Dendritic cell treated with granulocyte-macrophage colony-stimulating factor and Interleukin-4, amounts not matched to agents 40 ng/mL and 50 ng/mL, for 4 days (primary cell): ENCODE measurements around the gene SPECC1.

ENCODE experiments used
- H3K27ac Mint-ChIP-seq: one replicate; pipeline ENCODE4 v1.8.0; 2022; ENCODE audit warnings: mild to moderate bottlenecking, mixed read lengths
- H3K27me3 Mint-ChIP-seq: one replicate; pipeline ENCODE4 v1.8.0; 2022; ENCODE audit warnings: mild to moderate bottlenecking, mixed read lengths
- H3K36me3 Mint-ChIP-seq: one replicate; pipeline ENCODE4 v1.8.0; 2022; ENCODE audit warnings: low read depth, mixed read lengths
- H3K4me1 Mint-ChIP-seq: one replicate; pipeline ENCODE4 v1.8.0; 2022; ENCODE audit warnings: low read depth, mixed read lengths
- H3K4me3 Mint-ChIP-seq: one replicate; pipeline ENCODE4 v1.8.0; 2022; ENCODE audit warnings: mild to moderate bottlenecking, moderate library complexity, mixed read lengths
- H3K9me3 Mint-ChIP-seq: one replicate; pipeline ENCODE4 v1.8.0; 2022; ENCODE audit warnings: mixed read lengths
- intact Hi-C: fragments of 100-400 bp; cut with micrococcal nuclease; formaldehyde crosslinking; loops from one replicate; pipeline ENCODE4 v1.15.0; 2022

Gene SPECC1

DNA sequence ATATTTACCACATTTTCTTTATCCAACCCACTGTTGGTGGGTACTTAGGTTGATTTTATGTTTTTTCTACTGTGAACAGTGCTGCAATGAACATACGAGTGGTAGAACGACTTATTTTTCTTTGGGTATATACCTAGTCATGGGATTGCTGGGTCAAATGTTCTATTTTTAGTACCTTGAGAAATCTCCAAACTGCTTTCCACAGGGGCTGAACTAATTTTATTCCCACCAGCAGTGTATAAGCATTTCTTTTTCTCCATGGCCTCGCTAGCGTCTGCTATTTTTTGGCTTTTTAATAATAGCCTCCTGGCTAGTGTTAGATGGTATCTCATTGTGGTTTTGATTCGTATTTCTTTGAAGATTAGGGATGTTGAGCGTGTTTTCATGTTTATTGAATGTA, 255.8 kb downstream of the SPECC1 start:
- no peak overlapping the region for H3K27ac Mint-ChIP-seq
- H3K4me1 Mint-ChIP-seq, result peaks cover 34% of the 10 kb centered on the region
- no peaks in the 10 kb centered on the region for H3K9me3 Mint-ChIP-seq
- intact Hi-C loops, result no loop called here
- H3K4me3 Mint-ChIP-seq, result no peak overlapping the region
- H3K27me3 Mint-ChIP-seq, result no peaks in the 10 kb centered on the region
- H3K36me3 Mint-ChIP-seq, result peaks cover 53% of the 10 kb centered on the region

DNA sequence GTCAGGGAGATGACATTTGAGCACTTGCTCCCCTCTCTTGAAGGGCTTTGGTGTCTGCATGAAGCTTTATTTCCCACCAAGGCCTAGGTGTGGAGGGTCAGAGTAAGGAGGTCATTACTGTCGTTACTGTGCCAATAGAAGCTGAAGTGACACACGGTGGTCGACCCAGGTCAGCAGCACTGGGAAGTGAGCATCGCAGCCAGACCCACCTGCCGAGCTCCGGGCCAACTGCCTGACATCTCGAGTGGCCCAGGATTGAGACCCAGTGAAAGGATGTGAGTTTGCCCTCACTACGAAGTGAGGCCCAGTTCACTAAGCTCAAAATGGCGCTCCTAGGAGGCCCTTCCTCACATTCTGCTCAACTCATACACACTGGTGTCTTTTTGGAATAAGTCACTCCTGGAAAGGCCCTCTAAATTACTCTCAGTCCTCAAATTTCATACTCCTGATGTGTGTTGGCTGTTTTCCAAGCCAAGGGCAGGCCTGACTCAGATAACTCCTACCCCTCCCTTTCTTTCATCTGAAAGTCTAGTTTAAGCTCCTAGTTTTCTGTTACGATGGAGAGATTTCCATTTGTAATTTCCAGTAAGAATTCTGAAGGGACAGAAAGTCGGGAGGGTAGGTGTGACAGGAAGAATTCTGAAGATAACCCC, 257.8 kb downstream of the SPECC1 start:
- Mint-ChIP-seq H3K27me3 (no peaks in the 10 kb centered on the region), H3K36me3 (peaks cover 61% of the 10 kb centered on the region), H3K27ac (peak overlapping the region; percentile 40), H3K9me3 (no peaks in the 10 kb centered on the region), H3K4me3 (no peak overlapping the region), H3K4me1 (peaks cover 16% of the 10 kb centered on the region)
- intact Hi-C loops, result no loop called here

GRCh38 chr17:20267459-20267842, 258.3 kb downstream of the SPECC1 start:
- intact Hi-C loops, result no loop called here
- Mint-ChIP-seq H3K4me3 (no peak overlapping the region), H3K36me3 (peaks cover 66% of the 10 kb centered on the region), H3K27me3 (no peaks in the 10 kb centered on the region), H3K9me3 (no peaks in the 10 kb centered on the region), H3K4me1 (peaks cover 11% of the 10 kb centered on the region), H3K27ac (peak overlapping the region; percentile 40)

DNA sequence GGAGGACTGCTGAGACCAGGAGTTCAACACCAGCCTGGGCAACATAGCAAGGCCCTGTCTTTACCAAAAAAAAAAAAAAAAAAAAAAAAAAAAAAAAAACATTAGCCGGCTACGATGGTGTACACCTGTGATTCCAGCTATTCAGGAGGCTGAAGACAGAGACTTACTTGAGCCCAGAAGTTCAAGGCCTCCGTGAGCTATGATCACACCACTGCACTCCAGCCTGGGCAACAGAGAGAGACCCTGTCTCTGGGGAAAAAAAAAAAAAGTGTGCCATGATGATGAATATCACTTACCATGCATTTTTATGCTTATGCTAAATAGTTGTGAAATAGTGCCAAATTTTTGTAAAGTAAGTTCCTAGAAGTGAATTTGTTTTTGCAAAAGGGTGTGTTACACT, 261.2 kb downstream of the SPECC1 start:
- no peak overlapping the region for H3K27ac Mint-ChIP-seq
- no peak overlapping the region for H3K4me3 Mint-ChIP-seq
- H3K27me3 Mint-ChIP-seq, result no peaks in the 10 kb centered on the region
- H3K36me3 Mint-ChIP-seq, result peaks cover 76% of the 10 kb centered on the region
- no peaks in the 10 kb centered on the region for H3K9me3 Mint-ChIP-seq
- peaks cover 20% of the 10 kb centered on the region for H3K4me1 Mint-ChIP-seq
- intact Hi-C loops, result no loop called here

DNA sequence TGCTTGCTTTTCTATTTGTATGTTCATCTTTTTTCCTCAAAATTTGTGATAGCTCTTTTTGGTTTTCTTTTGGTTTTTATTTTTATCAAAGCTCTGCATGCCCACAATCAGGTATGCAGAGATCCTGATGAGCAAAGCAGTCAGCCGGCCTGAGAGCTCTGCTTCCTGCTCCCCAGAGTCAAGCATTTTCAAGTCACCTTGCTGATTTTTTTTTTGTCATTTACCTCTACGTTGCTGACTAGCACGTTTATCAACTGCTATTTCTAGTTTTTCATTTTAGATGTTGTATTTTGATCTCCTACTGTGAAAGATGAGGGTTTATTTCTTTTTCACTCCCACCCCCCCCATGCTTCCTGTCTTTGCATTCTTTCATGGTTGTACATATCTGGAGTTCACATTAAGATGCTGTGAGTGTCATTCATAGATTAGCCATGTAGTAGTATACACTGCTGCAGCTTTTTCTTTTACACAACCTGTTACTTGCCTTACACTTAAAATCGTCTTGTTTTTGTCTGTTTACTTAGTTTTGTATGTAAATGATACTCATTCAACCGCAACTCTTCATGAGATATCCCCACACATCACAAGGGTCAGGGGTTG, 262.0 kb downstream of the SPECC1 start:
- Mint-ChIP-seq H3K36me3 (peaks cover 73% of the 10 kb centered on the region), H3K4me1 (peaks cover 28% of the 10 kb centered on the region), H3K9me3 (no peaks in the 10 kb centered on the region), H3K27me3 (no peaks in the 10 kb centered on the region), H3K27ac (no peak overlapping the region), H3K4me3 (no peak overlapping the region)
- intact Hi-C loops, result no loop called here

DNA sequence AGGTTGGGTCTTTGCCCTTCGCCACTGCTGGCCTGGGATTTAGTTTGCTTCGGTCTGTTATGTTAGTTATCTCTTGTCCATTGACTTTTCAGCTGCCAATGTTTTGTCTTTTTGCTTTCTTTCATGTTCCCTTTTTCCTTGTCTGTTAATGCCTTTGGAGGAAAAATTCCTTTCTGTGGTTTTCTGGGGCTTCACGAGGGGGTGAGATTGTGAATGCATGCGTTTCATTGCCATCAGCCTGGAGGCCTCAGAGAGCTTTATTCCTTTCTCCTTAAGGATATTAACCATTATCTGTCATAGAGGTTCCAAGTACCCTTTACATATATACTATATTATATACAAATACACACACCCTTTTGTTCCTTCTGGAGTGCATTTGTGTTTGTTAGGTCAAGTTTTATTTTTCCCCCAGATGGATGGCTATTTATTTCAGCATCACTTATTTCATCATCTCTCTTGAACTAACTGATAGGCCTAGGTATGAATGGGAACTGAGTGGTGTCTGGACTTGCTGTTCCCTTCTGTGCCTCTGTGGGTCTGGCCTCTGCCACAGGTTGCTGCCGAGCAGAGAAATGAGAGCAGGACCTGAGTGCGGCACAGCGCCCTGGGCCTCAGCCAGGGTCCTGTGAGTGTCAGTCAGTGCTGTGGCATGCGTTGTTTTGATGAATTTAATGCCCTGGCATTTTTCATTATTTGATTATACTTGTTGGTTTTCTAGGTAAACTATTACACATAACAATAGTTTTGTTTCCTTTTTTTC, 264.8 kb downstream of the SPECC1 start:
- H3K9me3 Mint-ChIP-seq, result no peaks in the 10 kb centered on the region
- H3K27me3 Mint-ChIP-seq, result no peaks in the 10 kb centered on the region
- peaks cover 40% of the 10 kb centered on the region for H3K4me1 Mint-ChIP-seq
- no peak overlapping the region for H3K4me3 Mint-ChIP-seq
- intact Hi-C loops, result no loop called here
- H3K36me3 Mint-ChIP-seq, result peaks cover 64% of the 10 kb centered on the region
- H3K27ac Mint-ChIP-seq, result no peak overlapping the region

GRCh38 chr17:20275653-20276052, 266.5 kb downstream of the SPECC1 start:
- Mint-ChIP-seq H3K4me1 (peaks cover 52% of the 10 kb centered on the region), H3K36me3 (peaks cover 57% of the 10 kb centered on the region), H3K27ac (no peak overlapping the region), H3K27me3 (no peaks in the 10 kb centered on the region), H3K4me3 (no peak overlapping the region), H3K9me3 (no peaks in the 10 kb centered on the region)
- intact Hi-C loops, result no loop called here

DNA sequence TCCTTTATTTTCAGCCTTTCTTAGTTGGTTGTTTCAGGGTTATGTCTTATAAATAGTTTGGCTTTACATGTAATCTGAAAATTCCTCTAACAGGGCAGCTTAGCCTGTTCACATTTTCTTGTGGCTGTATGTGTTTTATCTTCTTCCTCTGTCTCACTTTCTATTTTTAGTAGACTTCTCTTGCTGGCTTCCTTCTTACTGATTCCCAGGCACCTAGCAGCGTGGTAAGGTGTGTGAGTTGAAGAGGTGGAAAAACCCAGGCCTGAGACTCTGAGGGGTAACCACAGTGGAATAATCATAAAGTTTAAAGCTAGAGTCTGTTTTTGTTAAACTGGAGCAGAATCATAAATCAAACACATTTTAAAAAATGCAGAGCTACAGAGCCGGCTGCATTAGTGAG, 267.3 kb downstream of the SPECC1 start:
- intact Hi-C loops, result no loop called here
- Mint-ChIP-seq H3K36me3 (peaks cover 49% of the 10 kb centered on the region), H3K27me3 (no peaks in the 10 kb centered on the region), H3K9me3 (no peaks in the 10 kb centered on the region), H3K4me1 (peaks cover 59% of the 10 kb centered on the region), H3K4me3 (no peak overlapping the region), H3K27ac (no peak overlapping the region)

- H3K36me3 Mint-ChIP-seq, result peaks cover 26% of the 10 kb centered on the region
- no peak overlapping the region for H3K27ac Mint-ChIP-seq
- H3K4me1 Mint-ChIP-seq, result peaks cover 70% of the 10 kb centered on the region
- intact Hi-C loops, result no loop called here
- H3K9me3 Mint-ChIP-seq, result no peaks in the 10 kb centered on the region
- no peak overlapping the region for H3K4me3 Mint-ChIP-seq
- H3K27me3 Mint-ChIP-seq, result no peaks in the 10 kb centered on the region
These were observed 269.6 kb downstream of the SPECC1 start for GRCh38 chr17:20278805-20279204.

DNA sequence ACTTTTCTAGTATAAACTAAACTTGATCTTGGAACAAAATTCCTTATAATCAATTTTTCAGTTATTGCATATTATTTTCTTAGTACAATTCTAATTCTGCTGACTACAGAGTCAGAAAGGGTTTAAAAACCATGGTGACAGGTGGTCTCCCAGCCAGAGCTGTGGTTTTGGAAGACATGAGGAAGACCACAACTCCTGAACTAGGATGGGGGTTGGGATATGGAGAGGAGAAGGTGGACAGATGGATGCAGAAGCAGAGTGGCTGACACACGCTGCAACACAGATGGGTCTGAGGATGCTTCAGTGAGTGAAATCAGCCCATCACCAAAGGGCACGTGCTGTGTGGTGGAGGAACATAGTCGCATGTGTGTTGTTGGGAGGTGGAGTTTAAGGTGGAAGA, 270.5 kb downstream of the SPECC1 start:
- intact Hi-C loops, result no loop called here
- no peaks in the 10 kb centered on the region for H3K27me3 Mint-ChIP-seq
- H3K4me3 Mint-ChIP-seq, result no peak overlapping the region
- peaks cover 67% of the 10 kb centered on the region for H3K4me1 Mint-ChIP-seq
- no peak overlapping the region for H3K27ac Mint-ChIP-seq
- H3K9me3 Mint-ChIP-seq, result no peaks in the 10 kb centered on the region
- H3K36me3 Mint-ChIP-seq, result peaks cover 30% of the 10 kb centered on the region

DNA sequence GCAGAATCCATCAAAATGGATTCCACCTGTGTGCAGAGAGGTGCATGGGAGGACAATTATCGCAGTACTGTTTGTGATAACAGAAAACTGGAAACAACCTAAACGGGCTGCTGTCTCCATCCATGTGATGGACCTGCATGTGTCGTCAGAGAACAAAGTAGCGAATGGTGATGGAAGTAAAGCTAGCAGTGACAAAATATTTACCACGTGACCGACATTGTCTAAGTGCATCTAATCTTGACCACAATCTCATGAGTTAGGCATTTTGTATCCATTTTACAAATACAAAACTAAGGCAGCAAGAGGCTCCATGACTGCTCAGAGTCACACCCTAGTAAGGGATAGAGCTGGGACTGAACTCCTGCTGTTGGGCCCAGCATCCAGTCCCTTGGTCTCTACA, 270.9 kb downstream of the SPECC1 start:
- intact Hi-C loops, result no loop called here
- H3K9me3 Mint-ChIP-seq, result no peaks in the 10 kb centered on the region
- no peak overlapping the region for H3K4me3 Mint-ChIP-seq
- no peaks in the 10 kb centered on the region for H3K27me3 Mint-ChIP-seq
- H3K27ac Mint-ChIP-seq, result no peak overlapping the region
- H3K4me1 Mint-ChIP-seq, result peaks cover 67% of the 10 kb centered on the region
- peaks cover 34% of the 10 kb centered on the region for H3K36me3 Mint-ChIP-seq

DNA sequence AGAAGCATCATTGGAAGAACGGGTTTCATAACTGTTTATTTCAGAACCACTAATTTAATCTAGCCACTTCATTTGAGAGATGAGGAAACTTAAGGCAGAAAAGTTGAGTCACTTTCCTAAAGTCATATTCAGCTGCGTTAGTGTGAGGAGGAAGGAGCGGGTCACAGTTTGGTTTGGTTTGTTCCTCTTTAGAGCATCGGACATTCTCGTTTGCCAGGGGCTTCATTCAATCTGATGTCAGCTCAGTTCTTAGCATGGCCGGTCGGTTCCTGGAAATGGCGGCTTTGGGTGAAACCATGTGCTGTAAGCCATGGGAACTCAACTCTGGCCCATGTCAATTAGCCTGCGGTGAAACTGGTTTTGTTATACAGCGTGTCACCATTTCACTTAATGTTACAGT, 271.7 kb downstream of the SPECC1 start:
- H3K36me3 Mint-ChIP-seq, result peaks cover 42% of the 10 kb centered on the region
- H3K4me1 Mint-ChIP-seq, result peaks cover 61% of the 10 kb centered on the region
- peak overlapping the region; percentile 87 for H3K27ac Mint-ChIP-seq
- intact Hi-C loops, result no loop called here
- H3K9me3 Mint-ChIP-seq, result no peaks in the 10 kb centered on the region
- no peak overlapping the region for H3K4me3 Mint-ChIP-seq
- no peaks in the 10 kb centered on the region for H3K27me3 Mint-ChIP-seq

DNA sequence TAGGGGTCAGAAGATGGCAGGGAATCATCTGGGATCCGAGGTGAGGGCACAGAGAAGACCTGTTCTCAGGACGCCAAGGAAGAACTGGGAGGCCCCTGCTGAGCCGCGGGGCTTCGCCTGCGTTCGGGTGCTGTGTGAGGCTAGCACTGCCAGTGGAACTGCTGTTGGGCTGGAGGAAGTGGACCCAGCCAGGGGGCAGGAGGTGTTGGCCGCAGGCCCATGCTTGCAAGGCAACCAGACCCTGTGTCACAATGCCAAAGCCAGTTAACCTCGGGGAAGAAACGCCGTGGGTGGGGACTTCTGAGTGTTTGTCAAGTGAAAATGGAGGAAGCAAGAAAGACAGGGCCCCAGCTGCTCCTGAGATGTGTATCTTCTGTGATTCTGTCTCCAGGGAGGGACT, 272.7 kb downstream of the SPECC1 start:
- H3K4me3 Mint-ChIP-seq, result no peak overlapping the region
- H3K36me3 Mint-ChIP-seq, result peaks cover 51% of the 10 kb centered on the region
- peak overlapping the region; percentile 87 for H3K27ac Mint-ChIP-seq
- H3K4me1 Mint-ChIP-seq, result peaks cover 51% of the 10 kb centered on the region
- no peaks in the 10 kb centered on the region for H3K27me3 Mint-ChIP-seq
- intact Hi-C loops, result no loop called here
- no peaks in the 10 kb centered on the region for H3K9me3 Mint-ChIP-seq

DNA sequence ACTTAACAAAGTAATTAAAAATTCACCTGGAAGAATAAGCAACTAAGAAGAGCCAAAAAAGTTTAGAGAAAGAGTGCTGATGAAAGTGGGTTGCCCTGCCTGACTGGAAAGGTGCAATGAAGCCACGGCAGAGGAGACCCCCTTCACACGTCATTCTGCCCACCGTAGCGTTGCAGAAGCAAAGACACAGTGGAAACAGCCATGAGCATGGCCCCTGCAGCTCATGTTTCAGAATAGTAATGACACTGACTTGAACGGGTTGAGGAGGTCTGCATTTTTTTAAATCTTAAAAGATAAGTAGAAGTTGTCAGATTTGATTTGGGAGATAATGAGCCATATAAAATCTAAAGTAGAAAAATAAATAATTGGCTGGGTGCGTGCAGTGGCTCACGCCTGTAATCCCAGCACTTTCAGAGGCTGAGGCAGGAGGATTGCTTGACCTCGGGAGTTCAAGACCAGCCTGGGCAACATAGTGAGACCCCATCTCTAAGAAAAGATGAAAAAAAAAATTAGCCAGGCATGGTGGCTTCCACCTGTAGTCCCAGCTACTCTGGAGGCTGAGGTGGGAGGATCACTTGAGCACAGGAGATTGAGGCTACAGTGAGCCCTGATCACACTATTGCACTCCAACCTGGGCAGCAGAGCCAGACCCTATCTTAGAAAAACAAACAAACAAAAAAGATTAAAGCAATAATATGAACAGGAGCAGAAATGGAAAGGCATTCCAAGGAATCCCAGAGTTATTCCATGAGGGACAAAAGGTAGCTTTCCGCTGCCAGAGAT, 273.6 kb downstream of the SPECC1 start:
- no peaks in the 10 kb centered on the region for H3K9me3 Mint-ChIP-seq
- intact Hi-C loops, result no loop called here
- H3K36me3 Mint-ChIP-seq, result peaks cover 55% of the 10 kb centered on the region
- no peak overlapping the region for H3K4me3 Mint-ChIP-seq
- H3K27ac Mint-ChIP-seq, result peak overlapping the region; percentile 87
- H3K4me1 Mint-ChIP-seq, result peaks cover 46% of the 10 kb centered on the region
- H3K27me3 Mint-ChIP-seq, result no peaks in the 10 kb centered on the region
